Dendritic cell treated with granulocyte-macrophage colony-stimulating factor and Interleukin-4, amounts not matched to agents 40 ng/mL and 50 ng/mL, for 4 days (primary cell): ENCODE results near the gene NPAS3.

Experiments used
- H3K27ac Mint-ChIP-seq: one replicate; pipeline ENCODE4 v1.8.0; 2022; ENCODE audit warnings: mild to moderate bottlenecking, mixed read lengths
- H3K27me3 Mint-ChIP-seq: one replicate; pipeline ENCODE4 v1.8.0; 2022; ENCODE audit warnings: mild to moderate bottlenecking, mixed read lengths
- H3K36me3 Mint-ChIP-seq: one replicate; pipeline ENCODE4 v1.8.0; 2022; ENCODE audit warnings: low read depth, mixed read lengths
- H3K4me1 Mint-ChIP-seq: one replicate; pipeline ENCODE4 v1.8.0; 2022; ENCODE audit warnings: low read depth, mixed read lengths
- H3K4me3 Mint-ChIP-seq: one replicate; pipeline ENCODE4 v1.8.0; 2022; ENCODE audit warnings: mild to moderate bottlenecking, moderate library complexity, mixed read lengths
- H3K9me3 Mint-ChIP-seq: one replicate; pipeline ENCODE4 v1.8.0; 2022; ENCODE audit warnings: mixed read lengths
- intact Hi-C: fragments of 100-400 bp; cut with micrococcal nuclease; formaldehyde crosslinking; loops from one replicate; pipeline ENCODE4 v1.15.0; 2022

Gene NPAS3

GRCh38 chr14:32938719-32939253, at the start of gene NPAS3:
TSS of gene NPAS3 (plus strand) at chr14:32938879.
- no peaks in the 10 kb centered on the region for H3K36me3 Mint-ChIP-seq
- intact Hi-C loops: no loop called here
- H3K27me3 Mint-ChIP-seq: peaks cover 70% of the 10 kb centered on the region
- H3K4me1 Mint-ChIP-seq: peaks cover 21% of the 10 kb centered on the region
- peak within 1 kb of the TSS; percentile 80 for H3K4me3 Mint-ChIP-seq
- peak within 1 kb of the TSS; percentile 26 for H3K27ac Mint-ChIP-seq
- H3K9me3 Mint-ChIP-seq: no peaks in the 10 kb centered on the region

GRCh38 chr14:32896979-32897697, 41.5 kb upstream of the NPAS3 start:
- intact Hi-C loops: no loop called here
- peak overlapping the region; percentile 40 for H3K27ac Mint-ChIP-seq
- no peaks in the 10 kb centered on the region for H3K9me3 Mint-ChIP-seq
- H3K27me3 Mint-ChIP-seq: no peaks in the 10 kb centered on the region
- H3K4me3 Mint-ChIP-seq: peak overlapping the region; percentile 76
- no peaks in the 10 kb centered on the region for H3K4me1 Mint-ChIP-seq
- H3K36me3 Mint-ChIP-seq: no peaks in the 10 kb centered on the region

- peak overlapping the region; percentile 76 for H3K4me3 Mint-ChIP-seq
- H3K36me3 Mint-ChIP-seq: no peaks in the 10 kb centered on the region
- intact Hi-C loops: no loop called here
- no peaks in the 10 kb centered on the region for H3K27me3 Mint-ChIP-seq
- no peaks in the 10 kb centered on the region for H3K4me1 Mint-ChIP-seq
- H3K27ac Mint-ChIP-seq: peak overlapping the region; percentile 40
- H3K9me3 Mint-ChIP-seq: no peaks in the 10 kb centered on the region
Observed at GRCh38 chr14:32897698-32898064, 41.0 kb upstream of the NPAS3 start.

- intact Hi-C loops: no loop called here
Observed at GRCh38 chr14:32898876-32899275, 39.8 kb upstream of the NPAS3 start.

GRCh38 chr14:32900547-32900946, 38.1 kb upstream of the NPAS3 start:
- Mint-ChIP-seq H3K27me3 (no peaks in the 10 kb centered on the region), H3K27ac (no peak overlapping the region)
- intact Hi-C loops: no loop called here

More at GRCh38 chr14:32898876-32899275, 39.8 kb upstream of the NPAS3 start:
- Mint-ChIP-seq H3K4me1 (no peaks in the 10 kb centered on the region), H3K36me3 (no peaks in the 10 kb centered on the region), H3K27me3 (no peaks in the 10 kb centered on the region), H3K4me3 (no peak overlapping the region), H3K27ac (no peak overlapping the region), H3K9me3 (no peaks in the 10 kb centered on the region)

GRCh38 chr14:32905013-32905412, 33.7 kb upstream of the NPAS3 start:
- Mint-ChIP-seq H3K9me3 (peaks cover 10% of the 10 kb centered on the region), H3K36me3 (no peaks in the 10 kb centered on the region), H3K27ac (no peak overlapping the region), H3K27me3 (no peaks in the 10 kb centered on the region), H3K4me1 (no peaks in the 10 kb centered on the region), H3K4me3 (no peak overlapping the region)
- intact Hi-C loops: no loop called here

More at GRCh38 chr14:32900547-32900946, 38.1 kb upstream of the NPAS3 start:
- no peaks in the 10 kb centered on the region for H3K36me3 Mint-ChIP-seq
- no peaks in the 10 kb centered on the region for H3K9me3 Mint-ChIP-seq
- H3K4me3 Mint-ChIP-seq: no peak overlapping the region
- H3K4me1 Mint-ChIP-seq: no peaks in the 10 kb centered on the region

GRCh38 chr14:32906672-32907071, 32.0 kb upstream of the NPAS3 start:
- H3K36me3 Mint-ChIP-seq: no peaks in the 10 kb centered on the region
- no peaks in the 10 kb centered on the region for H3K27me3 Mint-ChIP-seq
- no peak overlapping the region for H3K4me3 Mint-ChIP-seq
- intact Hi-C loops: no loop called here
- H3K9me3 Mint-ChIP-seq: peaks cover 10% of the 10 kb centered on the region
- H3K27ac Mint-ChIP-seq: no peak overlapping the region
- no peaks in the 10 kb centered on the region for H3K4me1 Mint-ChIP-seq

- H3K4me1 Mint-ChIP-seq: no peaks in the 10 kb centered on the region
- H3K9me3 Mint-ChIP-seq: peaks cover 10% of the 10 kb centered on the region
- intact Hi-C loops: no loop called here
- H3K4me3 Mint-ChIP-seq: no peak overlapping the region
- no peaks in the 10 kb centered on the region for H3K27me3 Mint-ChIP-seq
- no peak overlapping the region for H3K27ac Mint-ChIP-seq
- no peaks in the 10 kb centered on the region for H3K36me3 Mint-ChIP-seq
Observed at GRCh38 chr14:32908196-32909084, 30.2 kb upstream of the NPAS3 start.

GRCh38 chr14:32913725-32914124, 25.0 kb upstream of the NPAS3 start:
- H3K4me3 Mint-ChIP-seq: no peak overlapping the region
- H3K4me1 Mint-ChIP-seq: no peaks in the 10 kb centered on the region
- H3K9me3 Mint-ChIP-seq: no peaks in the 10 kb centered on the region
- intact Hi-C loops: no loop called here
- no peaks in the 10 kb centered on the region for H3K27me3 Mint-ChIP-seq
- H3K36me3 Mint-ChIP-seq: no peaks in the 10 kb centered on the region
- no peak overlapping the region for H3K27ac Mint-ChIP-seq

- Mint-ChIP-seq H3K27ac (no peak overlapping the region), H3K9me3 (no peaks in the 10 kb centered on the region), H3K27me3 (no peaks in the 10 kb centered on the region), H3K4me3 (no peak overlapping the region), H3K36me3 (no peaks in the 10 kb centered on the region), H3K4me1 (no peaks in the 10 kb centered on the region)
- intact Hi-C loops: no loop called here
Observed at GRCh38 chr14:32914391-32914790, 24.3 kb upstream of the NPAS3 start.

GRCh38 chr14:32920696-32921276, 17.9 kb upstream of the NPAS3 start:
- Mint-ChIP-seq H3K9me3 (no peaks in the 10 kb centered on the region), H3K27ac (no peak overlapping the region), H3K4me3 (no peak overlapping the region), H3K36me3 (no peaks in the 10 kb centered on the region), H3K4me1 (no peaks in the 10 kb centered on the region), H3K27me3 (no peaks in the 10 kb centered on the region)
- intact Hi-C loops: no loop called here

- Mint-ChIP-seq H3K36me3 (no peaks in the 10 kb centered on the region), H3K9me3 (no peaks in the 10 kb centered on the region), H3K27me3 (peaks cover 8% of the 10 kb centered on the region), H3K4me1 (no peaks in the 10 kb centered on the region), H3K4me3 (no peak overlapping the region), H3K27ac (no peak overlapping the region)
- intact Hi-C loops: no loop called here
Observed at GRCh38 chr14:32925439-32925838, 13.2 kb upstream of the NPAS3 start.

GRCh38 chr14:32932302-32932913, 6.3 kb upstream of the NPAS3 start:
- Mint-ChIP-seq H3K4me3 (no peak overlapping the region), H3K27me3 (peaks cover 68% of the 10 kb centered on the region), H3K27ac (no peak overlapping the region), H3K9me3 (no peaks in the 10 kb centered on the region), H3K36me3 (no peaks in the 10 kb centered on the region), H3K4me1 (peaks cover 5% of the 10 kb centered on the region)
- intact Hi-C loops: no loop called here
